ENCODE data around the gene KCNJ5.
"Not testable (repeated sequence)": the region's sequence is repeated elsewhere in the genome, so short reads cannot be mapped to it uniquely, and the experiment has no call there.

Gene KCNJ5

DNA sequence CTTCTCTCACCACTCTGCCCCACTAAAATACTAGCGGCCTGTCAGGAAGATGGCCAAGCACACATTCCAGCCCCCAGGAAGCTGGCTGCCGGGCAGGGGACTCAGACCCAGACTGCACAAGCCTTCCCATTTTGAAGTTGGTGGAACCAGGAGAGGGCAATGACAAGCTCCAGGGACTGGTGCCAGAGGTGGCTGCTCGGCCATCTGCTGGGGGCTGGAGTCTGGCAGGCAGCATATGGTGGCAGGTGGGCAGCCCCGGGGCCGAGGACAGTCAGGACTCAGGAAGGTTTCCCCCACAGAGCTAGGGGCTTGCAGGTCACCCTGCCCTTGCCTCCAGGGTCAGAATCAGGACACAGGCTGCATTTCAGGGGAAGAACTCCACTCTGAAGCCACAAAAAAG, 22.6 kb downstream of the KCNJ5 start:
- DNase-seq (ENCODE audit: low spot score), result no peak

DNA sequence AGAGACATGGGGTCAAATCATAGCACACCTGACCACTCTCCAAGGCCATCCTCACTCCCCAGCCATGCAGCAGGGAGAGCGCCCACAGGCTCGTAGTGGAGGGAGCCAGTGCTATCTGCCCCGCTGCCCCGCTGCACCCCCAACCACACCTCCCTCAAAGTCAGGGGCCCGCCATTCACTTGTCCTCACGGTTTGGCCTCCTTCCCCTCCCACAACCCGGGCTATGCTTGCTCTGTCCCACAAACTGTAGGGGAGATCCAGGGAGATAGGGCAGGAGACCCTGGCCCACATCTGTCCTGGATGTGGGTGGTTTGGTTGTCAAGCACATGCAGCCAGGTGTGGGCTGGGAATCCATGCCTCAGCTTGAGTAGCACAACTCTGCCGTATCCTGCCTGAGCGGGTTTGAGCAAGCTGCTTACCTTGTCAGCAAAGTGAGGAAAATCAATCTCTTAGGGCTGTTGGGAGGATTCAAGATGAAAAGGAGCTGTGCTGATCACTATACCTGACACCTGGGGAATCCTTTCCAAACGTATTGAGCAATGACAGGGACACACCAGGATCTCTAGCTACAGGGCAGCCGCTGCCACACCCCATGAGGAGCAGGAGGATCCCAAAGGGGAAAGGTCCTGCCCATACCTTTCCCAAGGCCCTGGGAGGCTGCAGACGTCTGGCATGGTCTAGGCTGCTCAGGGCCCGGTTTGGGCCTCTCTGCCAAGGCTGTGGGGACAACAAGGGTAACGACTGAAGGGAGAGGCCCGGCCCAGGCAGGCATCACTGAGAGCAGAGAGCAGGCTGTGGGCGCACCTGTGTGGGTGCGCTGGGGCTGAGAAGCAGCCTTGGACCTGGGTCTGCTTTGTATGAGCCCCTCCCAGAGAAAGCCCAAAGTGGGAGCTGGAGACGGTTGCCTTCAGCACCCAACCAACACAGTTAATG, 23.3 kb downstream of the KCNJ5 start:
- DNase-seq (ENCODE audit: low spot score), result no peak

DNA sequence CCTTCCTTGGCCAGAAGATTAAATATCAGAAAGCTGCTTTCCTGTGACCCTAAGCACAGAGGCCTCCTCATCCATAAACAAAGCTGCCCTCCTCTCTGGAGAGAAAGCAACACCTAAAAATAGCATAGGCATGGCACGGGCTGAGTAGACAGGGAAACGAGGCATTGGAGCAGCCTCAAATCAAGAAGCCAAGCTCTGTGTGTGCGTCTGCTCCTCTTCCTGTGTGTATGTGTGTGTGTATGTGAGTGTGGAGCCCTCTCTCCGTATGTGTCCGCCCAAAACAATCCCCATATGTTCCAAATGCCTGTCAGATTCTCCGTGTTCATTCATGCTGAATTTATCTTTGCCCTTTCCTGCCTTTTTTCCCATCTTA, 24.0 kb downstream of the KCNJ5 start:
- DNase-seq (ENCODE audit: low spot score), result no peak

DNA sequence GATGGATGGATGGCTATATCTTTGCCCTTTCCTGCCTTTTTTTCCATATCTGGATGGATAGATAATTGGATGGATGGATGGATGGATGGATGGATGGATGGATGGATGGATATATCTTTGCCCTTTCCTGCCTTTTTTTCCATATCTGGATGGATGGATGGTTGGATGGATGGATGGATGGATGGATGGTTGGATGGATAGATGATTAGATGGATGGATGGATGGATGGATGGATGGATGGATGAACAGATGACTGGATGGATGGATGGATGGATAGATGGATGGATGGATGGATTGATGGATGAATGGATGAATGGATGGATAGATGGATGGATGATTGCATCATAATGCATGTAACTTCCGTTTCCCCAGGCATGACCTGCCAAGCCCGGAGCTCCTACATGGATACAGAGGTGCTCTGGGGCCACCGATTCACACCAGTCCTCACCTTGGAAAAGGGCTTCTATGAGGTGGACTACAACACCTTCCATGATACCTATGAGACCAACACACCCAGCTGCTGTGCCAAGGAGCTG, 24.9 kb downstream of the KCNJ5 start:
- DNase-seq (ENCODE audit: low spot score), result no peak

DNA sequence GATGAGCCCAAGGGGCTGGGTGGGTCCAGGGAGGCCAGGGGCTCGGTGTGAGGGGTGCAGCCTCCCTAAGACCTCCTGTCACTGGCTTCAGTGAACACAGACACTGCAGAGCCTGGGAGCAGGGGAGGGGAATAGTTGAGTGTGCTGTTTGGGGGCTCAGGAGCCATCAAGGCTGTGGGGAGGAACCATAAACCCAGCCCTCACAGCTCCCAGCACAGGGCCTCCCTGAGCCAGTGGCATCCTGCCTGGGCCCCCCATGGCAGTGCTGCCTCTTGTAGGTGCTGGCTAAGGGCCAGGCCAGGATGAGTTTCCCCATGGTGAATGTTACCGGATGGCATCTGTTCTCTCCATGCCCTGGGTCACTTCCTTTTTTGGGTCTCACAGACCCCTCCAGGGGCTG, 25.5 kb downstream of the KCNJ5 start:
- DNase-seq (ENCODE audit: low spot score), result no peak

DNA sequence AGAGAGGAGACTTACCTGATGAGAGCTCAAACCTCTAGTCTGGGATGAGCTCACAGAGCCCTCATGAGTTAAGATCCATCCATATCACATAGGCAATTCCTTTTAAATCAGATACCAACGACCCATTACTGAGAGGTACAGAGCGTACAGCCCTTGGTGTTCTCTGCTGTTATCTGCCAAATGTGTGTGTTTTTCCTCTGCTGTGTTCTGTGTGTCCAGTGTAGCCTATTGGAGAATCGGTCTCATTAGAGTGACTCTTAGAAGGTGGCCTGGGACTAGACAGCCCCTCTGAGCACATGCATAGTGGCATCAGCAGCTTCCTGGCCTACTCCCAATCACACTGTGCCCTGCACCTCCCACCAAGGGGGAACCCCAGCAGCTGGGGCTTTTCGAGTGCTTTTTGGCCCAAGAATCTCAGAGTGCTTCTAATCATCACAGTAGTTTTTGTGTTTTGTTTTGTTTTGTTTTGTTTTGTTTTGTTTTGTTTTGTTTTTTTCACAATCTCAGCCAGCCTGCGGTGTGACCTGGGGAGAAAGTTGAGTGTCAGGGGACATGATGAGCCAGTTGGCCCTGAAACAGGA, 26.1 kb downstream of the KCNJ5 start:
- DNase-seq (ENCODE audit: low spot score), result no peak

DNA sequence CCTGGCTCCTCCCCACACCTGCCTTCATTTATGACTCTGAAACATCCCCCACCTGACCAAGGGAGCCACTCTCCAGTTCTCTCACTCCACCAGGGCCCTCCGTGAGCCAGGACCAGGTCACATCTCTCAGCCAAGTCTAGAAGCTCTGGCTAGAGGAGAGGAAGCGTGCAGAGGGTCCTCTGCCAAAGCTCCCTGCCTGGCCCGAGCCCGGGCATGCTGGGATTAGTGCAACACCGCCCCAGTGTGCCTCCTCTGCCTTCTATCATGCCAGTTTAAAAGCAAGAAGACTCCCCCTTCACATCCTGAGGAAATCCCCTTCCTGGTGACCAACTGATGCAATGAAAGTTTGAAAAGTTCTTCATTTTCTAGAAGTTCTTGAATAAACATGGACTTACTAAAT, 28.1 kb downstream of the KCNJ5 start:
- DNase-seq (ENCODE audit: low spot score), result no peak

DNA sequence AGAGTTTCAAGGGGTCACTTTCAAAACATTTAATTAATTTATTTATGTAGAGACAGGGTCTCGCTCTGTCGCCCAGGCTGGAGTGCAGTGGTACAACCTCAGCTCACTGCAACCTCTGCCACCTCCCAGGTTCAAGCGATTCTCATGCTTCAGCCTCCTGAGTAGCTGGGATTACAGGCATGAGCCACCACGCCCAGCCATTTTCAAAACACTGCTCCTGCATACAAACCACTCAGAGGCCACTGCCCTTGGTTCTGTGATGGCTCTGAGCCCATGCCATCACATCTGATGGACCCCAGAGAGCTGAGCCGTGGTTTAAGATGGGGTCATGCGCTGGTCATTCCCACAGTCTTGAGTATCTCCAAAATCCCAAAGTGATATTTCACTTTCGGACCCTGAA, 28.5 kb downstream of the KCNJ5 start:
- DNase-seq (ENCODE audit: low spot score), result not testable (repeated sequence)

DNA sequence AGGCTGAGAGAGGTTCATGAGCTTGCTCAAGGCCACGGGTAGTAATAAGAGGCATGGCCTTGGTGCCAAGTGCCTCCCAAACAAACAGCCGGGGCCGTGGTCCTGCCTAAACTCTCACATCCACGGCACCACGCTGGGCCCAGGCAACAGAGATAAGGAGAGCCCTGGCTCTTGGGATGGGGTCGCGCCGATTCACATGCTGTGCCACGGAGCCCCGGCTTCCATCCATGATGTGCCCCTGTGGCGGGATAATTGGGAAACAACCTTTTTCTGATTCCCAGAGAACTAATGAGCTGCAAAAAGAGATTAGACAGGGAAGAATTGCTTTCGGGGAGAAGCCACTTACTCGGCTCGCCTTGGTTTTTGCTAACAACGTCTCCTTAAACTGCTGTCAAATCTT, 29.5 kb downstream of the KCNJ5 start:
- DNase-seq (ENCODE audit: low spot score), result no peak

DNA sequence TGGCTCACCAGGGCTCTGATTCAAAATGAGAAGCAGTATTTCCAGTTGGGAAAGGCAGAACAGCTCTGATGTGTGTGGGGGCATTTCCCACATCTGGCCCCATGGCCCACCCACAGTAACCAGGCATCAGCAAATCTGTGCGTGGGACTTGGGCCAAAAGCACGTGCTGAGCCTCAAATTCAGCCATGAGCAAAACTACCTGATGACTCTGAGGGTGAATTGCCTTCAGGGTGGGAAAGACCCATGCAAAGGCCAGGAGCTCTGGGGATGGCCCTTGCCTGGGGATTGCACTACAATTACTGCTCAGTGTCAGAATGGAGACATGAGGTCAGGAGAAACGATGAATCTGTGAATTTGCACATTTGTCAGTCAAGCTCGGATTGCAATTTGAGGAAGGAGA, 30.6 kb downstream of the KCNJ5 start:
- DNase-seq (ENCODE audit: low spot score), result no peak

DNA sequence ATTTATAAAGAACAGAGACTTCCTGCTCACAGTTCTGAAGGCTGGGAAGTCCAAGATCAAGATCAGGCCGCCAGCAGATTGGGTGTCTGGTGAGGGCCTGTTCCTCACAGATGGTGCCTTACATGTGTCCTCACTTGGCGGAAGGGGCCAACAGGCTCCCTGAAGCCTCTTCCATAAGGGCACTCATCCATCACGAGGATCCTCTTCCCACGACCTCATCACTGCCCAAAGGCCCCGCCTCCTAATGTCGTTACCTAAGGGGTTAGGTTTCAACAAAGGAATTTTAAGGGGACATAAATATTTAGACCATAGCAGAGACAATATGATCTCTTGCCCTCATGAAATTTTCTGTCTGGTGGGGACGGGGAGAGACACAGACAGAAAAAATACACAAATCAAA, 32.9 kb downstream of the KCNJ5 start:
- no peak for DNase-seq (ENCODE audit: low spot score)

DNA sequence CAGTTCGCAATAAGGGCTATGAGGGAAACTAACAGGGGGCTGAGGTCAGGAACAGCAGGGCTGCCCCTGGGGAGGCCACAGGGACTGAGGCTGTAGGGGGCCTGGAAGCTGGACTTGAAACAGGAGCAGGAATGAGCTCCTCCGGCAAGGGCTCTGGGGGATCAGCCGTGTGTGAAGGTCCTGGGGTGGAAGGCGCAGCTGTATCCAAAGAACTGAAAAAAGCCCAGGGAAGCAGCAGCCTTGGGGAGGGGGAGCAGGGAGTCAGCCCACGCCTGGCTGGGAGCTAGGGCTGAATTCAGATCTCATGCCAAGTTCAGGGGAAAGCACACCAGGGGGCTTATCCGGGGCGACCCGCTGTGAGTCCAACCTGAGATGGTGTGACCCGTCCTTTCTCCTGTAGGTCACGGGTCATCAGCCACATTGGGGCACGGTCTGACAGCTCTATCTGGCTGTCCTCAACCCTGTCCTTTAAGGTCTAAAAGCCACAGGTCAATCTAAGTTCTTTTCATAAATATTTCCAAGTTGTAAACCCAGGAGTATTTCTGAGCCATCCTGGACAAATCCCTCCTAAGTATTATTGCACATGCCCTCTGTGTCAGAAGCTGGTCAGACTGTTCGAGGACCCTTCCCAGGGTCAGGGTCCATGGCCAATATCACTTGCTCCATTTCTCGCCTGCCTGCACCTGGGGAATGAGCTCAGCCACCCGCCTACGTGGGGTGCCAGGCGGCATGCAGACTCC, 33.5 kb downstream of the KCNJ5 start:
- DNase-seq (ENCODE audit: low spot score), result no peak

DNA sequence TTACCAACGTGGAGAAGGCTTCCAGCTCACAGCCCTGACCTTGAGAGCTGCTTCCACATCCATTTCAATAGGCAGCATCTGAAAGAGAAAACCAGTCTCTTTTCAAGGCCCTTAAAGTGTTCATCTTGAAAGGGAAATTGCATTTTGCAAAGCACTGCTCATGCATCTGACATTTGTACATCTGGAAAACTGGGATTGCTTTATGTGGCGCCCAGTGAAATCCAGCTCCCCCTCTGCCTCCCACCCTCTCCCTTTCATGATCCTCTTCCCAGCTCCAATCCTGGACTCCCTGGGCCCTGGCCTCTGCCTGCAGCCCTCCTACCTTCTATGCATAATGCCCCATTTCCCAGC, 34.1 kb downstream of the KCNJ5 start:
- no peak for DNase-seq (ENCODE audit: low spot score)

DNA sequence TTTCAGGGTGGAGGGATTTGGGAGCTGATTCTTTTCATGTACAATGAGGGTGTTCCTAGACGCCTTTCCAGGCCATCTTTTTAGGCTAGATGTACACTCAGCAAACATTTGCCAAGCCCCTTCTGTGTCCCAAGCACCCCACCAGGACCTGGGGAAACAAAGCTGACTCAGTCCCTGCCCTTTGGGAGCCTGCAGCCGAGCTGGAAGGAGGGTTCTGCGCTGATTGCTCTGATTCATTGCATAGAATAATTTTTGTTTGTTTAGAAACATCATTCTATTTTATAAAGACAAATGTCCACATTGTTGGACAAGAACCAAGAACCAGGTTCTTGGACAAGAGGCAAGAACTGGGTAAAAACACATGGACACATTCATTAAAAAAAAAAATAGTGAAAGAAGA, 34.8 kb downstream of the KCNJ5 start:
- DNase-seq (ENCODE audit: low spot score), result no peak

DNA sequence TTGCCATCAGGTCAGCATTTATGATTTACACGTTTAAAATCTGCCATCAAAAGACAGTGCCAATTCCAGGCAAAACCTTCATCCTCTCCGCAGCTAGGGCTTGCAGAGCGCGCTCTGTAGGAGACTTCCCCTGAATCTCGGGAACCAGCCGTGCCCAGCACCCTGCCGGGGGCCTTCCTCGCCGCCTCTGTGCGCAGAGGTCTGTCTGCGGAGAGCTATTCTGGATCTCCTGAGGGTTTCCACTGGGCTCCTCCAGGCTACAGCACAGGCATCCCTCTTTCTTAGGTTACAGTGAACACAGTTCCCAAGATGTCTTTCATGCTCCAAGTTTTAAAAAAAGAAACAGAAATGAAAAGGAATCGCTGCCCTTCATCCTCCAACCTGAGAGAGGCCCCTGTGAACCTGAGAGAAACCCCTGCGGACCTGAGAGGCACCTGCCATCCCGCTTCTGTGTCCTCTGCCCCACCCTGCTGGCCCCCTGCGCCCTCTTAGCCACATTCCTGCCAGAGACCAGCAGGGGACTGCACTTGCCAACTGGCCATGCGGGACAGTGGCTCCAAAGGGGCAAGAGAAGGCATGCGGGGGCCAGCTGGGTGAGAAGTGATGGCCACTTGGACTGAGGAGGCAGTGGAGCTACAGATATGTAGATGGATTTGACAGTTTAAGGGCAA, 35.4 kb downstream of the KCNJ5 start:
- DNase-seq (ENCODE audit: low spot score), result no peak

DNA sequence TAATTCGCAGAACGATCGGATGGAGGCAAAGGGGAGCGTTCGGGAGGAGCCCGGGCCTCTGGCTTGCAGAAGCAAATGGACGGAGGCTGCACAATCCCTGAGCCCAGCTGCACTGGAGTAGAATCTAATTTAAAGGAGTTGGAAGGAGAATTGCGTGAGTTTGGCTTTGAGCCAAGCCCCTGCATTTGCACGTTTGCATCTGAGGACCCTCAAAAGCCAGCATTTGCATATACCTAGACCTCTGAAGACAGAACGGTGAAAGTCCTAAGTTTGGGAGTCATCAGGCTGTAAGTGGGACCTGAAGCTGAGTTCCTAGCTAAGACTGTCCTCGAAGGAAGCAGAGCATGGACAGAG, 35.9 kb downstream of the KCNJ5 start:
- DNase-seq (ENCODE audit: low spot score), result no peak

DNA sequence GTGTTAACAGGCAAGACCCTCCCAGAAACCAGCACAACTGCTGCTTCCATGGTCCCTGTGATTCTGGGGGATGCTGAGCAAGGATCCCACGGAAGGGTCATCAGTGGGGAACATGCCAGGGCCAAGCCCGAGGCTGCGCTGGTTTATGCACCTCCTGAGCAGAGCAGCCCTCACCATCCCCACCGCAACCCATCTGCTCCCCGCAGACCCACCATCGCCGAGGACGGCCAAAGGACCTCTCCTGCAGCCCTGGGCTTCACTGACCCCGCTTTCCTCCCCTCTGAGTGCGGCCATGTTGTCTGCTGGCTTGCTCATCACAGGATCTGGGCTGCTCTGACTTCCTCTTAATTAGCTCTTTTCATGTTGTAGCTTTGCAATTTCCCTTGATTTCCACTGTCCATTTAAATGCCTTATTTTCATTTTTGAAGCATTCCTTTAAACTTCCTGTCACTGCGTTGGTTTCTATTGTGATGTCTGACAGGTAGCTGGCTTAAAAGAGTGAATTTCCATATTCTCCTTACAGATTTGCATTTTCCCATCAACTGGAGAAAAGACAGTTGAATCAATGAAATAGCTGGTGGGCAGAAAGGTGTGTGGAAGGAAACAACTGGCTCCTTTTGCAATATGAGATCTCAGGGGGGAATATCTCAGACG, 36.7 kb downstream of the KCNJ5 start:
- no peak for DNase-seq (ENCODE audit: low spot score)

DNA sequence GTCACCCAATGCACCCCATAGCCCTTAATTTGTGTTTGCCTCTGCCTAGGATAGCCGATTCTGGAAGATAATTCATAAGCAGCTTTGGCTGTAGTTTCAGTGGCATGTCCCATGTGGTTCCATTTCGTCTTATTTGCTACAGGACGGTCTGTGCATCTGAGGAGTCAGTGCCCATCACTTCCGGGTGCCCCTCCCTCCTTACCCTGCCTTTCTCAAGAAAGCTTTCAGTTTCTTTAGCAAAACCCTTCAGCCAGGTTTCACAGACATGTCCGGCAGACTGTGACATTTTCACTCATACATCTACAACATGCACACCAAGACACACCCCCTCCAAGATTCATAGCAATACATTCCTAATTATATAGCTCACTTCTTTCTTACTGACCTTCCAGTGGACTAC, 37.2 kb downstream of the KCNJ5 start:
- DNase-seq (ENCODE audit: low spot score), result no peak

DNA sequence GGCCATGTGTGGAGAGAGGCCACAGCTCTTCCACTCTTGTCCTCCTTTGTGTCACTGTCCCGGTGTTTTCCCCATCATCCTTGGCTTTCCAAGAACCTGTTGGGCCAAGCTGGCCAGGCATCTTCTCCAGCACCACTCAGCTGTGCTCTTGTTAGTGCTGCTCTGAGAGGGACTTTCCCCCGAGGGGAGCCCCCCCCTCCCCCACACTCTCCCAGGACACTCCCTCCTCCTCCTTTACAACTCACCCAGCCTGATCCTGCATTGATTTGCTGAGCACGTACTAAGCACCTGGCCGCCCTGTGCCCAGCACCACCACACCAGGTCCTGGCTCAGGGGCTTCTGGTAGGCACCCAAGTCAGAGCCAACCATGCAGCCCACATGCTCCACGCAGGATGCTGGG, 38.3 kb downstream of the KCNJ5 start:
- no peak for DNase-seq (ENCODE audit: low spot score)

DNA sequence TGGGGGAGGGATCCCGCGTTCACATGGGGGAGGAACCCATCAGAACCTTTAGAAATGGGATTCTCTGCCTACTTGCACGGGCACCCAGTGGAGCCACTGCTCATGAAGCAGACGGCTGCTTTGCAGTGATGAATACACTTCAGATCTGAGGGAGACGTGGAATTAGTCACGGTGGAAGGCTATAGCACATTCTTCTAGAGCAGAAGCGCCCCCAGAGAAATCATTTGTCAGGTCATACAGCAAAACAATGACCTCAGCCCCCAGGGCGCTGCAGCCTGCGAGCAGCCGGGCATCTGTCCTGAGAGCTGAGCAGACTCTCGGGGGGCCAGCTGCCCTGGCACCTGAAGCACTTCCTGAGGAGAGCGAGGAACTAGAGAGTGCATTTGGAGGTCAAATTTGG, 38.8 kb downstream of the KCNJ5 start:
- DNase-seq (ENCODE audit: low spot score), result no peak

DNA sequence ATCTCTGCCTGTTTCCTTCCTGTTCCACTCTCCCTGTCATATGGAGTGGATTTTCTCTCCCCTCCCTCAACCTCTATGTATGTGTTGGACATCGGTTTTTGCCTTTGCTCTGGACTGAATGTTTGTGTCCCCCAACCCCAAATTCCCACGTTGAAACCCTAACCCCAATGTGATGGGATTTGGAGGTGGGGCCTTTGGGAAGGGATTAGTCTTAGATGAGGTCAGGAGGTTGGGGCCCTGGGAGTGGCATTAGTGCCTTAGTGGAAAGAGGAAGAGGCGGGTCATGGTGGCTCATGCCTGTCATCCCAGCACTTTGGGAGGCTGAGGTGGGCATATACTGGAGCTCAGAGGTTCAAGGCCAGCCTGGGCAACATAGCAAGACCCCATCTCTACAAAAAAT, 39.9 kb downstream of the KCNJ5 start:
- no peak for DNase-seq (ENCODE audit: low spot score)

DNA sequence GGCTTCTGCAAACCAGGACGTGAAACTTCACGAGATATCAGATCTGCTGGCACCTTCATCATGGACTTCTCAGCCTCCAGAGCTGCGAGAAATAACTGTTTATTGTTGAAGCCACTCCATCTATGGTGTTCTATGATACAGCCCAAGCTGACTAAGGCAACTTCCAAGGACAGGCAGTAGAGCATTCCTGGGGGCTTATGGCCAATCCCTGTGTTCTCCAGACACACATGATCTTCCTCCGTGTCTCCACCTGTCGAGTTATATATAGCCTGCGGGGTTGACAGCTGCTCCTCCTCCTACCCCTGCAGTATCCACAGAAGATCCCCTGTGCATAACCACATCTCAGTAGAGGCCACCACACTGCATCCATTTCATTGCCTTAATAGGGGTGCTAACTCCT, 40.5 kb downstream of the KCNJ5 start:
- DNase-seq (ENCODE audit: low spot score), result no peak

All from CD4-positive, alpha-beta T cell treated with Interleukin-15 for 4 hours (primary cell).